Lower lobe of right lung (tissue), 2 donors: ENCODE data around the gene CACNG5. TPM values are rescaled to one million over a fixed set of nuclear protein-coding genes. Genes with fewer than 3 reads are reported as not detected.

ENCODE experiments used
- ATAC-seq, 2 donors: fragments of 200-7000 bp; cut with Tn5 transposase; one replicate each; pipeline ENCODE4 v1.9.1; 2020 to 2022; ENCODE audit warnings: mild to moderate bottlenecking in 2 of 2, moderate library complexity in 2 of 2
- DNase-seq: peaks from one replicate; pipeline ENCODE4 v3.0.0-alpha.2; 2020
- H3K27ac ChIP-seq: fragments of 200-600 bp; one replicate; pipeline ENCODE4 v1.8.0; 2022
- H3K27me3 ChIP-seq: fragments of 200-600 bp; one replicate; pipeline ENCODE4 v1.8.0; 2022; ENCODE audit warnings: low read depth
- H3K36me3 ChIP-seq: fragments of 200-600 bp; one replicate; pipeline ENCODE4 v1.8.0; 2022; ENCODE audit warnings: mild to moderate bottlenecking
- H3K4me1 ChIP-seq: fragments of 200-600 bp; one replicate; pipeline ENCODE4 v1.8.0; 2022
- H3K4me3 ChIP-seq: fragments of 200-600 bp; one replicate; pipeline ENCODE4 v1.8.0; 2022; ENCODE audit warnings: mild to moderate bottlenecking
- H3K9me3 ChIP-seq: fragments of 200-600 bp; one replicate; pipeline ENCODE4 v1.8.0; 2022
- CTCF ChIP-seq: fragments of 200-600 bp; IDR thresholded peaks from one replicate; pipeline ENCODE4 v1.8.0; 2022; ENCODE audit warnings: antibody characterized with exemption, mild to moderate bottlenecking
- intact Hi-C: fragments of 100-400 bp; cut with DNase I; formaldehyde crosslinking; loops from one replicate; pipeline ENCODE4 v1.11.0; 2022
- total RNA-seq: library from RNA; stranded (reverse); fragmentation: NEBNext Ultra II Directional; extraction: Animal tissue kit (Norgen Biotek cat#: 25700); gene quantifications from one replicate; pipeline ENCODE4 v1.2.1, GENCODE V29; 2021
- donor health status: DM: no; HTN: yes; CAD: no; lungs with severe emphysema.

CACNG5 gene
- total RNA-seq, 1 donor from 2014 or later = not detected

- Histone ChIP-seq H3K4me3 (no peak overlapping the region), H3K4me1 (no peaks in the 10 kb centered on the region), H3K27me3 (no peaks in the 10 kb centered on the region), H3K27ac (no peak overlapping the region), H3K9me3 (peaks cover 8% of the 10 kb centered on the region), H3K36me3 (no peaks in the 10 kb centered on the region)
- no peak for DNase-seq
- no peak for TF ChIP-seq CTCF
- no peak for ATAC-seq
- intact Hi-C loops = no loop called here
These were observed 85.5 kb downstream of the CACNG5 start for GRCh38 chr17:66920435-66920834.

- TF ChIP-seq CTCF = no peak
- Histone ChIP-seq H3K9me3 (peaks cover 8% of the 10 kb centered on the region), H3K4me1 (no peaks in the 10 kb centered on the region), H3K27ac (no peak overlapping the region), H3K27me3 (no peaks in the 10 kb centered on the region), H3K36me3 (no peaks in the 10 kb centered on the region), H3K4me3 (no peak overlapping the region)
- DNase-seq (no peak), ATAC-seq (no peak)
- intact Hi-C loops = no loop called here
These were observed 86.0 kb downstream of the CACNG5 start for GRCh38 chr17:66920950-66921349.

- Histone ChIP-seq H3K36me3 (no peaks in the 10 kb centered on the region), H3K9me3 (peaks cover 8% of the 10 kb centered on the region), H3K27me3 (peaks cover 9% of the 10 kb centered on the region), H3K27ac (no peak overlapping the region), H3K4me1 (no peaks in the 10 kb centered on the region), H3K4me3 (no peak overlapping the region)
- DNase-seq (no peak), ATAC-seq (no peak)
- intact Hi-C loops = no loop called here
- TF ChIP-seq CTCF = no peak
These were observed 89.0 kb downstream of the CACNG5 start for GRCh38 chr17:66923886-66924285.

GRCh38 chr17:66925811-66926500 is 91.0 kb downstream of the CACNG5 start:
- Histone ChIP-seq H3K4me3 (no peak overlapping the region), H3K4me1 (no peaks in the 10 kb centered on the region), H3K9me3 (peaks cover 5% of the 10 kb centered on the region), H3K36me3 (no peaks in the 10 kb centered on the region), H3K27ac (no peak overlapping the region), H3K27me3 (peaks cover 9% of the 10 kb centered on the region)
- TF ChIP-seq CTCF = no peak
- DNase-seq (no peak), ATAC-seq (no peak)
- intact Hi-C loops = no loop called here

- ATAC-seq (no peak), DNase-seq (no peak)
- intact Hi-C loops = no loop called here
- Histone ChIP-seq H3K27ac (no peak overlapping the region), H3K9me3 (no peaks in the 10 kb centered on the region), H3K4me1 (no peaks in the 10 kb centered on the region), H3K4me3 (no peak overlapping the region), H3K36me3 (no peaks in the 10 kb centered on the region), H3K27me3 (peaks cover 9% of the 10 kb centered on the region)
- TF ChIP-seq CTCF = no peak
These were observed 94.0 kb downstream of the CACNG5 start for GRCh38 chr17:66928949-66929348.
